HCT116 (cell line): Measurements from ENCODE around the gene TNS3. TPM values are rescaled to one million over a fixed set of nuclear protein-coding genes. Genes with fewer than 3 reads are reported as not detected.

Experiments
- ATAC-seq: fragments of 200-7000 bp; cut with Tn5 transposase; 2 replicates; pipeline ENCODE4 v1.9.1; 2020; ENCODE audit warnings: mild to moderate bottlenecking, moderate library complexity
- BruUV-seq: library from RNA; stranded (reverse); fragments of 400-500 nt; replicated peaks from 2 replicates; lab custom pipeline; 2021; lab: Mats Ljungman, UMichigan
- CTCF ChIA-PET: fragments of 300-600 bp; sonication (Branson Sonifier 250); formaldehyde crosslinking; loops from one replicate; lab custom pipeline; 2021; ENCODE audit warnings: antibody characterized with exemption; lab: Charles Lee
- POLR2A ChIA-PET: fragments of 300-600, 350-600 bp; sonication (Branson Sonifier 250); formaldehyde crosslinking; loops from one replicate; lab custom pipeline; 2021; ENCODE audit warnings: antibody characterized with exemption; lab: Charles Lee
- RAD21 ChIA-PET, 2 experiments: fragments of 300-600 bp; sonication (Branson Sonifier 250); formaldehyde crosslinking; loops; one replicate each; lab custom pipeline; 2023; ENCODE audit warnings: low total read pairs in 2 of 2; ENCODE audit not compliant: uncharacterized antibody in 2 of 2, unreplicated experiment in 2 of 2, low non-redundant PET in 1 of 2; lab: Charles Lee
- DNase-seq: peaks from one replicate; pipeline ENCODE4 v3.0.0-alpha.2; 2010; ENCODE audit warnings: low read depth, low spot score
- H2AFZ ChIP-seq: fragments of 200-600 bp; shearing (Covaris generic), sonication (generic); 2 replicates; pipeline ENCODE4 v1.6.1; 2017; ENCODE audit warnings: low read depth, mixed run types, mixed read lengths, antibody characterized with exemption, low read length; ENCODE audit not compliant: poor library complexity, severe bottlenecking
- H3K27ac ChIP-seq: 2 replicates; pipeline ENCODE4 v1.5.1; 2012; ENCODE audit warnings: low read depth, low read length
- H3K27me3 ChIP-seq: fragments of 200-600 bp; sonication (generic); 2 replicates; pipeline ENCODE4 v1.6.1; 2016; ENCODE audit warnings: mixed run types, low read length, mixed read lengths; ENCODE audit not compliant: insufficient read depth
- H3K36me3 ChIP-seq, 2 experiments: fragments of 200-500 bp in 1 of 2; fragments of 200-600 bp in 1 of 2; sonication (Bioruptor generic) in 1 of 2; sonication (generic) in 1 of 2; 2 replicates each; pipeline versions ENCODE4 v1.5.1 to v1.6.1; 2014 to 2016; ENCODE audit warnings: low read length in 2 of 2, inconsistent platforms in 1 of 2, mixed read lengths in 1 of 2, mixed run types in 1 of 2; ENCODE audit not compliant: insufficient read depth in 2 of 2, control insufficient read depth in 1 of 2
- H3K4me1 ChIP-seq, 2 experiments: fragments of 200-600 bp in 1 of 2; sonication (generic) in 1 of 2; 2 replicates each; pipeline versions ENCODE4 v1.5.1 to v1.6.1; 2012 to 2017; ENCODE audit warnings: low read length in 2 of 2, inconsistent platforms in 1 of 2, mild to moderate bottlenecking in 1 of 2, mixed read lengths in 1 of 2, mixed run types in 1 of 2, moderate library complexity in 1 of 2; ENCODE audit not compliant: insufficient read depth in 2 of 2, control insufficient read depth in 1 of 2
- H3K4me2 ChIP-seq: fragments of 200-600 bp; sonication (generic); 2 replicates; pipeline ENCODE4 v1.6.1; 2017; ENCODE audit warnings: mixed run types, low read length, mixed read lengths
- H3K4me3 ChIP-seq, 2 experiments: fragments of 200-600 bp in 1 of 2; sonication (generic) in 1 of 2; replicated peaks in 1 of 2; 2 replicates each; pipeline ENCODE4 v1.5.1; 2011 to 2016; ENCODE audit warnings: low read length in 2 of 2, control low read depth in 1 of 2, low read depth in 1 of 2, mild to moderate bottlenecking in 1 of 2, mixed read lengths in 1 of 2, mixed run types in 1 of 2
- H3K79me2 ChIP-seq: fragments of 200-600 bp; sonication (generic); 2 replicates; pipeline ENCODE4 v1.6.1; 2017; ENCODE audit warnings: mild to moderate bottlenecking, mixed run types, low read length, moderate library complexity, mixed read lengths; ENCODE audit not compliant: insufficient read depth
- H3K9ac ChIP-seq: fragments of 200-600 bp; sonication (generic); 2 replicates; pipeline ENCODE4 v1.6.1; 2016; ENCODE audit warnings: low read length, mixed read lengths
- H3K9me2 ChIP-seq: fragments of 200-600 bp; sonication (generic), shearing (Covaris generic); 2 replicates; pipeline ENCODE4 v1.6.1; 2017; ENCODE audit warnings: mixed run types, mild to moderate bottlenecking, moderate library complexity; ENCODE audit not compliant: insufficient read depth
- H3K9me3 ChIP-seq, 2 experiments: fragments of 200-500 bp in 1 of 2; fragments of 200-600 bp in 1 of 2; sonication (Bioruptor generic) in 1 of 2; sonication (generic) in 1 of 2; 2 replicates each; pipeline ENCODE4 v1.6.1; 2014 to 2017; ENCODE audit warnings: low read length in 2 of 2, mixed read lengths in 2 of 2, inconsistent platforms in 1 of 2, low read depth in 1 of 2, mild to moderate bottlenecking in 1 of 2, mixed run types in 1 of 2, moderate library complexity in 1 of 2; ENCODE audit not compliant: control insufficient read depth in 1 of 2, insufficient read depth in 1 of 2
- H4K20me1 ChIP-seq: fragments of 200-600 bp; sonication (generic), shearing (Covaris generic); 2 replicates; pipeline ENCODE4 v1.6.1; 2017; ENCODE audit warnings: mixed run types, mild to moderate bottlenecking, moderate library complexity; ENCODE audit not compliant: insufficient read depth
- CBX3 ChIP-seq: IDR thresholded peaks from 2 replicates; pipeline ENCODE4 v1.6.1; 2012; ENCODE audit warnings: low read depth
- CEBPB ChIP-seq: IDR thresholded peaks from 2 replicates; pipeline ENCODE4 v1.6.1; 2012; ENCODE audit warnings: low read depth
- EGR1 ChIP-seq: IDR thresholded peaks from 2 replicates; pipeline ENCODE4 v1.6.1; 2012; ENCODE audit warnings: low read depth
- ELF1 ChIP-seq: IDR thresholded peaks from 2 replicates; pipeline ENCODE4 v1.6.1; 2012; ENCODE audit warnings: low read depth, borderline replicate concordance
- EZH2phosphoT487 ChIP-seq: fragments of 200-600 bp; IDR thresholded peaks from 2 replicates; pipeline ENCODE4 v1.6.1; 2018; ENCODE audit warnings: antibody characterized with exemption, borderline replicate concordance
- FOSL1 ChIP-seq: IDR thresholded peaks from 2 replicates; pipeline ENCODE4 v1.6.1; 2012; ENCODE audit warnings: low read depth
- JUND ChIP-seq: IDR thresholded peaks from 2 replicates; pipeline ENCODE4 v1.6.1; 2012
- POLR2A ChIP-seq: IDR thresholded peaks from 2 replicates; pipeline ENCODE4 v1.7.0; 2011; ENCODE audit warnings: borderline replicate concordance; ENCODE audit not compliant: insufficient read depth, insufficient read length; ENCODE audit errors: extremely low read depth
- REST ChIP-seq: IDR thresholded peaks from 2 replicates; pipeline ENCODE4 v1.6.1; 2012; ENCODE audit warnings: low read depth
- SP1 ChIP-seq: IDR thresholded peaks from 2 replicates; pipeline ENCODE4 v1.6.1; 2012; ENCODE audit warnings: low read depth
- YY1 ChIP-seq: IDR thresholded peaks from 2 replicates; pipeline ENCODE4 v1.6.1; 2011; ENCODE audit warnings: low read length, low read depth, moderate library complexity, mild to moderate bottlenecking; ENCODE audit not compliant: insufficient replicate concordance; ENCODE audit errors: extremely low read depth
- ZBTB33 ChIP-seq: IDR thresholded peaks from 2 replicates; pipeline ENCODE4 v1.6.1; 2011; ENCODE audit warnings: mild to moderate bottlenecking, low read length, moderate library complexity; ENCODE audit not compliant: insufficient replicate concordance; ENCODE audit errors: extremely low read depth
- ZFX ChIP-seq: fragments of 450-650 bp; IDR thresholded peaks from 2 replicates; pipeline ENCODE4 v1.6.1; 2017
- intact Hi-C: fragments of 100-400 bp; cut with micrococcal nuclease; formaldehyde crosslinking; loops from 2 replicates; pipeline ENCODE4 v1.10.0; 2022
- total RNA-seq: library from RNA; stranded (reverse); gene quantifications from one replicate; pipeline ENCODE4 v1.2.1, GENCODE V29; 2021; ENCODE audit not compliant: unreplicated experiment

Gene TNS3
- total RNA-seq, 1 experiment from 2014 or later = 9.1 TPM

GRCh38 chr7:47552621-47553020 lies 29.3 kb downstream of the TNS3 start:
- intact Hi-C loops = loop anchor here (1.0 kb wide), 1 partner anchor 22 kb away; no protein-coding TSS in a partner anchor
- Histone ChIP-seq H3K36me3 (no peaks in the 10 kb centered on the region), H3K27ac (no peak overlapping the region), H3K9me2 (no peaks in the 10 kb centered on the region), H3K4me3 (no peak overlapping the region), H4K20me1 (no peaks in the 10 kb centered on the region), H3K4me1 (peaks cover 27 to 33% of the 10 kb centered on the region in 2 experiments), H3K27me3 (no peaks in the 10 kb centered on the region), H3K4me2 (no peak overlapping the region), H3K9ac (no peak overlapping the region), H3K79me2 (no peaks in the 10 kb centered on the region), H3K9me3 (no peaks in the 10 kb centered on the region), H2AFZ (no peak overlapping the region)
- ATAC-seq (no peak), DNase-seq (no peak)
- TF ChIP-seq JUND (no peak), POLR2A (no peak), CEBPB (no peak), ZBTB33 (no peak), EGR1 (no peak), YY1 (no peak), SP1 (no peak), ELF1 (no peak), FOSL1 (no peak), CBX3 (no peak), ZFX (no peak), EZH2phosphoT487 (no peak), REST (no peak)
- RAD21 ChIA-PET = no interaction called here
- CTCF ChIA-PET = interaction anchor here (1.3 kb wide), 1 partner anchor 107 kb away, joined by 4 read pairs; no protein-coding TSS in a partner anchor
- BruUV-seq = no TSS peak
- POLR2A ChIA-PET = no interaction called here
